ENCODE measurements around the gene MOV10. TPM values are rescaled to one million over a fixed set of nuclear protein-coding genes. Genes with fewer than 3 reads are reported as not detected.

The MOV10 gene
- total and polyA plus RNA-seq, 10 of the 15 experiments (the other 5 are each of a cell fraction or from before 2014, with no cell fraction given) = 21.0 to 80.3 (median 49.8) TPM

- H3K36me3 ChIP-seq (ENCODE audit: control insufficient read depth in 2 of 2, insufficient read depth in 2 of 2, low read length in 1 of 2) = peaks cover 1 to 12% of the 10 kb centered on the region in 2 experiments; a peak in 3 of 4 replicates
- no peak overlapping the region for H3K27ac ChIP-seq (ENCODE audit: control insufficient read depth, insufficient read depth)
- WGBS (ENCODE audit: insufficient coverage, insufficient replicate concordance, low lambda C conversion rate, missing lambda C conversion rate) = 94% methylated on average over 2 of the region's 2 CpGs
- H3K27me3 ChIP-seq (replicated peaks in 1 of 2; ENCODE audit: control insufficient read depth in 2 of 2, insufficient read depth in 2 of 2, low read length in 1 of 2) = no peaks in the 10 kb centered on the region
- ChIA-PET RAD21 (ENCODE audit: unreplicated experiment) (no interaction called here), CTCF (interaction anchor here (1.2 kb wide), 1 partner anchor 19 kb away, joined by 3 read pairs; no protein-coding TSS in a partner anchor), POLR2A (no interaction called here), SMC1A (ENCODE audit: uncharacterized antibody, unreplicated experiment) (interaction anchor here (0.7 to 1.5 kb wide), 5 partner anchors 9 to 252 kb away, joined by 3 to 4 read pairs (median 4); no protein-coding TSS in a partner anchor)
- peaks cover 4% of the 10 kb centered on the region; the same call in 1 of the 2 replicates for H4K20me1 ChIP-seq (ENCODE audit: control insufficient read depth, insufficient read depth)
- no peak overlapping the region for H3K4me3 ChIP-seq
- H3K9ac ChIP-seq (ENCODE audit: control insufficient read depth, insufficient read depth, low read length) = no peak overlapping the region
- no peak for TF ChIP-seq ETV6 (conservative IDR thresholded peaks at IDR 0.05 in 1 of 2, IDR thresholded peaks at IDR 0.05 in 1 of 2; ENCODE audit: borderline replicate concordance in 1 of 2, low read depth in 1 of 2)
- no peak for TF ChIP-seq RB1 (IDR thresholded peaks at IDR 0.05; ENCODE audit: borderline replicate concordance)
- no peak for TF ChIP-seq HDAC6 (IDR thresholded peaks at IDR 0.05; ENCODE audit: unreplicated experiment)
- TF ChIP-seq ZSCAN29 (IDR thresholded peaks at IDR 0.05) = no peak
- TF ChIP-seq NFYB (IDR thresholded peaks at IDR 0.05; ENCODE audit: insufficient read depth, low read depth, low read length) = no peak
- no peak for TF ChIP-seq MTA2 (IDR thresholded peaks at IDR 0.05; ENCODE audit: low read depth)
- no peak for TF ChIP-seq PKNOX1 (IDR thresholded peaks at IDR 0.05)
- no peak for TF ChIP-seq NFIC (IDR thresholded peaks at IDR 0.05; ENCODE audit: low read depth, low read length)
- TF ChIP-seq HSF1 (IDR thresholded peaks at IDR 0.05; ENCODE audit: low read depth, low read length) = no peak
- no peak for TF ChIP-seq ZNF207 (IDR thresholded peaks at IDR 0.05; ENCODE audit: borderline replicate concordance)
- TF ChIP-seq KDM1A (IDR thresholded peaks at IDR 0.05; ENCODE audit: borderline replicate concordance) = no peak
- TF ChIP-seq ZNF384 (IDR thresholded peaks at IDR 0.05; ENCODE audit: borderline replicate concordance, low read depth, low read length) = no peak
- TF ChIP-seq BRCA1 (IDR thresholded peaks at IDR 0.05; ENCODE audit: low read depth, low read length) = no peak
- no peak for TF ChIP-seq KAT2A (conservative IDR thresholded peaks at IDR 0.05; ENCODE audit: control insufficient read depth, low read depth, low read length)
- no peak for TF ChIP-seq MLLT1 (IDR thresholded peaks at IDR 0.05)
- TF ChIP-seq BHLHE40 (IDR thresholded peaks at IDR 0.05; ENCODE audit: borderline replicate concordance in 1 of 2, low read depth in 2 of 2, low read length in 1 of 2) = no peak
- TF ChIP-seq MYB (IDR thresholded peaks at IDR 0.05; ENCODE audit: borderline replicate concordance, low read depth, low read length) = no peak
- no peak for TF ChIP-seq POU2F2 (IDR thresholded peaks at IDR 0.05; ENCODE audit: borderline replicate concordance, low read depth, low read length)
- no peak for TF ChIP-seq BCL11A (IDR thresholded peaks at IDR 0.05; ENCODE audit: low read depth, low read length)
- DNase-seq (ENCODE audit: low read depth, low spot score) (no peak), ATAC-seq (no peak), FAIRE-seq (no peak)
- no peak overlapping the region for H2AFZ ChIP-seq (ENCODE audit: control insufficient read depth, low read depth, low read length)
- no peak overlapping the region for H3K4me2 ChIP-seq (ENCODE audit: control insufficient read depth, insufficient read depth)
- no peaks in the 10 kb centered on the region; the same call in 1 of the 2 replicates for H3K4me1 ChIP-seq (ENCODE audit: control insufficient read depth, insufficient read depth, low read length)
- intact Hi-C loops (cut with micrococcal nuclease; ENCODE audit: unreplicated experiment) (no loop called here), in situ Hi-C loops (cut with MboI) (no loop called here)
- BruUV-seq (replicated peaks) = TSS peak; percentile 27
- peaks cover 73% of the 10 kb centered on the region for H3K79me2 ChIP-seq (ENCODE audit: control insufficient read depth, insufficient read depth, low read length)
- no peaks in the 10 kb centered on the region for H3K9me3 ChIP-seq (replicated peaks; ENCODE audit: control insufficient read depth, insufficient read depth, low read length)
Measured at GRCh38 chr1:112643080-112643479, 31.4 kb upstream of the MOV10 start.

Data from GM12878 (cell line).